Heart left ventricle (tissue), 13 donors: ENCODE results near the gene PNMT.

ENCODE experiments used
- CTCF ChIP-seq, 12 donors: fragments of 200-600 bp; sonication (generic) in 4 of 12; IDR thresholded peaks; one replicate each; pipeline versions ENCODE4 v1.5.0 to v1.8.0; 2018 to 2022; ENCODE audit warnings: antibody characterized with exemption in 12 of 12, mild to moderate bottlenecking in 5 of 12
- POLR2A ChIP-seq, 2 donors: fragments of 450-650 bp; IDR thresholded peaks; one replicate each; pipeline ENCODE4 v1.6.1; 2017; ENCODE audit warnings: antibody characterized with exemption in 2 of 2, mild to moderate bottlenecking in 2 of 2, moderate library complexity in 2 of 2
- donor health status: ischemic (EF 13 %, LVEDD 7.1; RV severe dilation, severe dysfunction).
- donor health status: DM: no; HTN: yes; CAD: no.
- donor health status: DM: no; HTN: no; CAD: no.
- donor health status: ischemic (EF 25% LVEDD 6.9; RV normal size, moderate dysfunction).
- donor health status: ischemic (EF 25% LVEDD 5.7; RV mildly dilated, moderate dysfunction).
- donor health status: ischemic (EF 35%, LVEDD 5.7; RV mildly dilated, moderate dysfunction).
- donor health status: nonischemic (EF 11% LVEDD 7.7; RV severe dilation, severe dysfunction).
- donor health status: DM: yes; HTN: yes; CAD: no.
- donor health status: PGD.
- donor health status: ischemic (EF 29% LVEDD 5.4; RV normal size, mild dysfunction).
- donor health status: nonischemic (EF 23%, LVEDD 6.1; RV moderate dilation, normal function).

- TF ChIP-seq CTCF (IDR thresholded peaks at IDR 0.05) (no peak), POLR2A (IDR thresholded peaks at IDR 0.05) (no peak)
These were observed 5.3 kb downstream of the PNMT start for GRCh38 chr17:39673335-39674081.
